Measurements from ENCODE around the gene MTA1. TPM values are rescaled to one million over a fixed set of nuclear protein-coding genes. Genes with fewer than 3 reads are reported as not detected.

The MTA1 gene
- total and polyA plus RNA-seq, 7 donors: 22.6 to 48.6 (median 41.1) TPM

DNA sequence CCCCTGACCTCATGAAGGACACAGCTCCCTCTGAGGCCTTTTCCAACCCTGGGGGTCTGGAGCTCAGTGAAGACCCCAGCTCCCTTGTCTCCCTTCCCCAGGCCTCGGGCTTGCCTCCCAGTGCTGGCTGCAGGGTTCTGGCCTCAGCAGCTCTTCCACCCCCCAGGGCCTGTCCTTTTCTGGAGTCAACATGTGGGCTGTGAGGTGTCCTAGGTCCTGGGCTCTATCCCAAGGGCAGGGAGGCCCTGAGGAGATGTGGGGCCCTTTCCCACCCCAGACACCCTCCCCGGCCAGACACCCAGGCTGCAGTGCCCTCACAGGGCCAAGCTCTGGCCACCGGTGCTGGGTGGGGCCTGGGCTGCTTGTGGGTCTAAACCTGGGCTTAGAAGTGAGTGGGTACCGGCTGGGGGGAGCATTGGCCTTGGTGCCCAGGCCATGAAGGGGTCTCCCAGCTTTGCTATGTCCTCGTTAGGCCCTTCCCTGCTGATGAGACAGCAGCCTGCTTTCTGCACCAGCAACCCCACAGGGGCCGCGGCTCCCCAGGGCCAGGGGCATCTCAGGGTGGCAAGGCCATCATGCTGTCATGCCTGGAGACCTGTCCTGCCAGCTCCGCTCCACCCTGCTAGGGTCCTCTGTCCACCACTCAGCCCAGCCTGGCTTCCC, 52.3 kb downstream of the MTA1 start:
- Histone ChIP-seq H3K27ac (no peak overlapping the region), H3K4me3 (no peak overlapping the region), H3K9me3 (no peaks in the 10 kb centered on the region), H3K27me3 (ENCODE audit: insufficient read depth in 3 of 3, low read length in 2 of 3) (peaks cover 0 to 4% (median 2%) of the 10 kb centered on the region in 3 donors), H3K36me3 (ENCODE audit: insufficient read depth in 1 of 2, low read depth in 1 of 2) (peaks cover 0 to 26% of the 10 kb centered on the region in 2 donors), H3K4me1 (peaks cover 55% of the 10 kb centered on the region)
- intact Hi-C loops (cut with DNase I): no loop called here
- ATAC-seq: no peak
- 59 to 79% (median 73%) methylated on average over 8 of the region's 8 CpGs for WGBS, 3 donors
- TF ChIP-seq, protein P1, sequence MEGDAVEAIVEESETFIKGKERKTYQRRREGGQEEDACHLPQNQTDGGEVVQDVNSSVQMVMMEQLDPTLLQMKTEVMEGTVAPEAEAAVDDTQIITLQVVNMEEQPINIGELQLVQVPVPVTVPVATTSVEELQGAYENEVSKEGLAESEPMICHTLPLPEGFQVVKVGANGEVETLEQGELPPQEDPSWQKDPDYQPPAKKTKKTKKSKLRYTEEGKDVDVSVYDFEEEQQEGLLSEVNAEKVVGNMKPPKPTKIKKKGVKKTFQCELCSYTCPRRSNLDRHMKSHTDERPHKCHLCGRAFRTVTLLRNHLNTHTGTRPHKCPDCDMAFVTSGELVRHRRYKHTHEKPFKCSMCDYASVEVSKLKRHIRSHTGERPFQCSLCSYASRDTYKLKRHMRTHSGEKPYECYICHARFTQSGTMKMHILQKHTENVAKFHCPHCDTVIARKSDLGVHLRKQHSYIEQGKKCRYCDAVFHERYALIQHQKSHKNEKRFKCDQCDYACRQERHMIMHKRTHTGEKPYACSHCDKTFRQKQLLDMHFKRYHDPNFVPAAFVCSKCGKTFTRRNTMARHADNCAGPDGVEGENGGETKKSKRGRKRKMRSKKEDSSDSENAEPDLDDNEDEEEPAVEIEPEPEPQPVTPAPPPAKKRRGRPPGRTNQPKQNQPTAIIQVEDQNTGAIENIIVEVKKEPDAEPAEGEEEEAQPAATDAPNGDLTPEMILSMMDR (IDR thresholded peaks at IDR 0.05): no peak
- DNase-seq: no peak

DNA sequence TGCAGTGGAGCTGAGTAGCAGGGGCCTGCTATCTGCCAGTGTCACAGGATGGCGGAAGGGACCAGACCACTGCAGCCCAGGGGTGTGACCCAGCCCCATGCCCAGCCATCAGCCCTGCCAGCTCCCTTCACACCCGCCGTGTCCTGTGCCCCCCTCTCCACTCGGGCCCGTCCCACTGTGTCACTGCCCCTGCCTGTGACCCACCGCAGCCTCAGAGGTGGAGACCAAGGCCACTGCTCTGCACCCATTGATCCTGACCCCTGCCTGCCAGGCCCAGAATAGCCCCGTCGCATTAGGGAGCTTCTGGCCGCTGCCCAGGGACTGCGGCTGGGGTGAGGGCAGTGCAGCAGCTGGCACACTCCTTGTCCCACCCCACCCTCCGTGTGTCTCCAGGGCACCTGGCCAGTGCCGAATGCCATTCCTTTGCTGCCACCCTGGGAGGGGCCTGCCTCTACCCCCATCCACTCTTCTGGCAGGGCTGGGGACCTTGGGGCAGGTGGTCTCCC, 52.9 kb downstream of the MTA1 start:
- DNase-seq: peak; percentile 37 to 72
- intact Hi-C loops (cut with DNase I): no loop called here
- TF ChIP-seq, protein P1 (IDR thresholded peaks at IDR 0.05): no peak
- Histone ChIP-seq H3K27ac (no peak overlapping the region), H3K27me3 (ENCODE audit: insufficient read depth in 3 of 3, low read length in 2 of 3) (peaks cover 0 to 4% (median 2%) of the 10 kb centered on the region in 3 donors), H3K9me3 (no peaks in the 10 kb centered on the region), H3K36me3 (ENCODE audit: insufficient read depth in 1 of 2, low read depth in 1 of 2) (peaks cover 0 to 20% of the 10 kb centered on the region in 2 donors), H3K4me3 (no peak overlapping the region), H3K4me1 (peaks cover 58% of the 10 kb centered on the region)
- peak in 3 of 4 donors; percentile 9 to 22 (median 11) for ATAC-seq
- 28 to 41% (median 30%) methylated on average over 12 of the region's 12 CpGs for WGBS, 3 donors

DNA sequence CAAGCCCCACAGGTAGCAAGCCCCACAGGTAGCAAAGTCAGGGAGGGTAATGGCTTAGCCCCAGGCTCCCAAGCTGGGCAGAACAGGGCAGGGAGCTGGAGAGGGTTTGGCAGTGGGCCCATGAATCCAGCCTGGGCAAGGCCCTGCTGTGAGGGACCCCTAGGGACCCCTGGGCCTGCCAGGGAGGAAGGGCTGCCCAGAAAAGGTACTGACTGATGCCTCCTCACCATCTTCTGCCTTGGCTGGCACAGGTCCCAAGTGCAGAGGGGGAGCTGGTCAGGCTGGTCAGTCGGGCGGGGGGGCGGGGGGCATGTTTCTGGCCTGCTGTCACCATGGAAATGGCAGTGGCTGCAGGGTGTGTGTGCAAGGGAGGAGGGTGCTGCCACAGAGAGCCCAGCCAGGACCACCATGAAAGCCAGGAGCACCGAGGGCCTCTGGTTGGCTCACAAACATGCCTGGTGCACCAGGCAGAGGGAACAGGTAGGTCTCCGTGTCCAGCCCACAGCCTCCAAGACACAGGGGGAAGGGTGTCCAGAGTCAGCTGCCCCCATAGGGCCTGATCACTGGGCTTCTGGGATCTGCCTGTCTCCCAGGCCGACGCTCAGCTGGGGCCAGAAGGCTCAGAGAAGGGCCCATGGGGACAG, 53.5 kb downstream of the MTA1 start:
- intact Hi-C loops (cut with DNase I): no loop called here
- 23 to 33% (median 31%) methylated on average over 3 to 7 of the region's 7 CpGs for WGBS, 3 donors
- Histone ChIP-seq H3K36me3 (ENCODE audit: insufficient read depth in 1 of 2, low read depth in 1 of 2) (peaks cover 0 to 14% of the 10 kb centered on the region in 2 donors), H3K9me3 (no peaks in the 10 kb centered on the region), H3K4me3 (peak overlapping the region; percentile 70), H3K27ac (peak overlapping the region; percentile 55), H3K27me3 (ENCODE audit: insufficient read depth in 3 of 3, low read length in 2 of 3) (peaks cover 0 to 4% (median 2%) of the 10 kb centered on the region in 3 donors), H3K4me1 (peaks cover 57% of the 10 kb centered on the region)
- TF ChIP-seq, protein P1 (IDR thresholded peaks at IDR 0.05): no peak
- no peak for DNase-seq
- no peak for ATAC-seq

DNA sequence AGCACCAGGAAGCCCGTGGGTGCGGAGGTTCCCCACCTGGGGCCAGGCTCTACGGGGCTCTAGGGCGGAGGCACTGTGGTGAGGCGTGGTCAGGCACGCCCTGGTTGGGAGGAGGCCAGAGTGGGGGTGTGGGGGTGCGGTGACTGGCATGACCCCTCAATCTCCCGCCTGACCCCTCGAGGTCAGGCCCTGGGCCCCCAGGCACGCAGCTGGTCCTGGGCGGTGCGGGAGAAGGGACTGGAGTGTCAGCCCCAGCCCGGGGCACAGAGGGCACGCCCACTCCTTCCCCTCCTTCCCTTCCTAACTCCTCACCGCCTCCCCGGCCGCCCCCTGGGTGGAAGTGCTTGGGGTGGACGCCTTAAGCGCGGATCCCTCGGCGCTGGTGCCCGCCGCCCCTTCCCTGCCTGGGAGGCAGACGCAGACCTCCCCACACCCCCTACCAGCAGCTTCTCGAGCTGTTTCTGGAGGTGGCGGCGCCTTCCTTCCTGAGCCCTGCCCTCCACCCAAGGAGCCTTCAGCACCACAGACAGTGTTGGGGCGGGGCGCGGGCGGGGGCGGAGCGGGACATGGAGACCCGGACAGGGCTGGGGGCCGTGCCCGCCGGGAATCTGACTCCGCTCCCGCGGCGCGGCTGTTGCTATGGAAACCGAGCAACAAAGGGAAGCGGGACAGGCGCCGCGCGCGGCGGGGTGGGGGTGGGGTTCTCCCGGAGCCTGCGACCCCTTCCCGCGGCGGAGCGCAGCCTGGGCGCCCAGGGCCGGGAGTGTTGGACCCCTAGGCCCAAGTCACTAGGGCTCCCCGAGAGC, 54.3 kb downstream of the MTA1 start:
- intact Hi-C loops (cut with DNase I): no loop called here
- peaks cover 0 to 13% of the 10 kb centered on the region in 2 donors for H3K36me3 ChIP-seq (ENCODE audit: insufficient read depth in 1 of 2, low read depth in 1 of 2)
- 4 to 7% (median 6%) methylated on average over 31 to 60 of the region's 60 CpGs for WGBS, 3 donors
- peaks cover 50% of the 10 kb centered on the region for H3K4me1 ChIP-seq
- H3K4me3 ChIP-seq: peak overlapping the region; percentile 70
- no peaks in the 10 kb centered on the region for H3K9me3 ChIP-seq
- ATAC-seq (peak; percentile 31 to 57 (median 39)), DNase-seq (peak; percentile 86 to 90)
- TF ChIP-seq, protein P1 (IDR thresholded peaks at IDR 0.05): no peak
- H3K27ac ChIP-seq: peak overlapping the region; percentile 55
- peaks cover 0 to 4% (median 2%) of the 10 kb centered on the region in 3 donors for H3K27me3 ChIP-seq (ENCODE audit: insufficient read depth in 3 of 3, low read length in 2 of 3)

All from psoas muscle (tissue), 8 donors.